GM12801 (cell line): ENCODE measurements around the gene MBD2.

ENCODE experiments used
- CTCF ChIP-seq: IDR thresholded peaks from one replicate; pipeline ENCODE4 v1.5.1; 2011; ENCODE audit warnings: control low read depth; ENCODE audit not compliant: insufficient read length; ENCODE audit errors: extremely low read depth

MBD2 gene

GRCh38 chr18:54224379-54225014 is at the start of gene MBD2:
Gene MBD2 (minus strand): TSS chr18:54224669. CDS start chr18:54224559, 110 bp downstream.
- no peak for TF ChIP-seq CTCF

- TF ChIP-seq CTCF, result no peak
These were observed 45.7 kb upstream of the MBD2 start for GRCh38 chr18:54269893-54270844.

- TF ChIP-seq CTCF, result no peak
These were observed 44.3 kb upstream of the MBD2 start for GRCh38 chr18:54268751-54269150.

- TF ChIP-seq CTCF, result no peak
These were observed 43.2 kb upstream of the MBD2 start for GRCh38 chr18:54267701-54268100.

GRCh38 chr18:54263904-54264336 is 39.5 kb upstream of the MBD2 start:
- no peak for TF ChIP-seq CTCF

GRCh38 chr18:54261894-54262293 is 37.4 kb upstream of the MBD2 start:
- TF ChIP-seq CTCF, result no peak

- no peak for TF ChIP-seq CTCF
These were observed 36.1 kb upstream of the MBD2 start for GRCh38 chr18:54260396-54261072.
